Activated CD4-positive, alpha-beta memory T cell treated with anti-CD3 and anti-CD28 coated beads for 36 hours (primary cell): ENCODE results near the gene SLC41A3. TPM values are rescaled to one million over a fixed set of nuclear protein-coding genes. Genes with fewer than 3 reads are reported as not detected.
"Not testable (repeated sequence)": the region's sequence is repeated elsewhere in the genome, so short reads cannot be mapped to it uniquely, and the experiment has no call there.

ENCODE experiments used
- CTCF ChIA-PET: fragments of 350-600 bp; sonication (Branson Sonifier 250); formaldehyde crosslinking; loops from one replicate; lab custom pipeline; 2021; ENCODE audit warnings: antibody characterized with exemption, inconsistent platforms; lab: Charles Lee
- POLR2A ChIA-PET: fragments of 350-600 bp; sonication (Branson Sonifier 250); formaldehyde crosslinking; loops from one replicate; lab custom pipeline; 2021; ENCODE audit warnings: antibody characterized with exemption; lab: Charles Lee
- DNase-seq: peaks from one replicate; pipeline ENCODE4 v3.0.0-alpha.2; 2020
- H3K27ac Mint-ChIP-seq: one replicate; pipeline ENCODE4 v1.8.0; 2021; ENCODE audit warnings: mixed read lengths
- H3K27me3 Mint-ChIP-seq: one replicate; pipeline ENCODE4 v1.8.0; 2021; ENCODE audit warnings: mixed read lengths
- H3K36me3 Mint-ChIP-seq: one replicate; pipeline ENCODE4 v1.8.0; 2021; ENCODE audit warnings: mixed read lengths
- H3K4me1 Mint-ChIP-seq: one replicate; pipeline ENCODE4 v1.8.0; 2021; ENCODE audit warnings: low read depth, mixed read lengths
- H3K4me3 Mint-ChIP-seq: one replicate; pipeline ENCODE4 v1.8.0; 2021; ENCODE audit warnings: mild to moderate bottlenecking, mixed read lengths
- H3K9me3 Mint-ChIP-seq: one replicate; pipeline ENCODE4 v1.8.0; 2021; ENCODE audit warnings: mixed read lengths
- intact Hi-C: fragments of 100-400 bp; cut with micrococcal nuclease; formaldehyde crosslinking; loops from one replicate; pipeline ENCODE4 v1.15.1; 2023
- total RNA-seq, 2 experiments: library from RNA; stranded (reverse); gene quantifications; one replicate each; pipeline ENCODE4 v1.2.3, GENCODE V29; 2021

The SLC41A3 gene
- total RNA-seq, 2 experiments from 2014 or later = 26.3 to 27.3 TPM

GRCh38 chr3:126009181-126009580, 74.7 kb downstream of the SLC41A3 start:
- POLR2A ChIA-PET = no interaction called here
- H3K4me1 Mint-ChIP-seq = no peaks in the 10 kb centered on the region
- CTCF ChIA-PET = no interaction called here

GRCh38 chr3:126008219-126008618, 75.7 kb downstream of the SLC41A3 start:
- Mint-ChIP-seq H3K36me3 (peaks cover 46% of the 10 kb centered on the region), H3K27ac (no peak overlapping the region), H3K27me3 (no peaks in the 10 kb centered on the region), H3K4me3 (no peak overlapping the region), H3K9me3 (no peaks in the 10 kb centered on the region), H3K4me1 (no peaks in the 10 kb centered on the region)
- DNase-seq = no peak
- intact Hi-C loops = no loop called here
- CTCF ChIA-PET = no interaction called here
- POLR2A ChIA-PET = no interaction called here

More at GRCh38 chr3:126009181-126009580, 74.7 kb downstream of the SLC41A3 start:
- H3K9me3 Mint-ChIP-seq = no peaks in the 10 kb centered on the region
- DNase-seq = no peak
- intact Hi-C loops = no loop called here
- H3K27ac Mint-ChIP-seq = no peak overlapping the region
- peaks cover 52% of the 10 kb centered on the region for H3K36me3 Mint-ChIP-seq
- no peaks in the 10 kb centered on the region for H3K27me3 Mint-ChIP-seq
- no peak overlapping the region for H3K4me3 Mint-ChIP-seq

- CTCF ChIA-PET = no interaction called here
Observed at GRCh38 chr3:126005951-126006350, 78.0 kb downstream of the SLC41A3 start.

DNA sequence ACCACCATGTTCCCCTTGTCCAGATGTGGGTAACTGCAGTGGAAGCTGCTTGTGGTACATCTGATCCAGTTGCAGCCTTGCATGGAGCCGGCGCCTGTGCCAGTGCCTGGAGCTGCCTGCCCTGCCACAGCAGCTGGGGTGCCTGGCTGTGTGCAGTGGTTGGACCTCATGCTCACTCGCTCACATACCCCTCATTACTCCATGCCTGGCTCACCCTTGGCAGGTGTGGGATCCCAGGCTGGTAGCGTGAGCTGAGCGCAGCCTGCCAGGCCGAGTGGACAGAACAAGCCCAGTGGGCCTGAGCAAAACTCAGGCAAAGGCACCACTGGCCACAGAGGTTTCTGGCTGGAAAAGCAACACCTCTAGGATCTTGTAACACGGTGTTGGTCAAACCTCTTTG, 79.2 kb downstream of the SLC41A3 start:
- Mint-ChIP-seq H3K27ac (no peak overlapping the region), H3K27me3 (no peaks in the 10 kb centered on the region), H3K9me3 (peaks cover 12% of the 10 kb centered on the region), H3K4me3 (no peak overlapping the region), H3K4me1 (no peaks in the 10 kb centered on the region), H3K36me3 (peaks cover 22% of the 10 kb centered on the region)
- DNase-seq = no peak
- ChIA-PET POLR2A (no interaction called here), CTCF (no interaction called here)
- intact Hi-C loops = no loop called here

More at GRCh38 chr3:126005951-126006350, 78.0 kb downstream of the SLC41A3 start:
- peaks cover 25% of the 10 kb centered on the region for H3K36me3 Mint-ChIP-seq
- no peaks in the 10 kb centered on the region for H3K27me3 Mint-ChIP-seq
- peaks cover 5% of the 10 kb centered on the region for H3K9me3 Mint-ChIP-seq
- no peaks in the 10 kb centered on the region for H3K4me1 Mint-ChIP-seq
- no peak overlapping the region for H3K27ac Mint-ChIP-seq
- H3K4me3 Mint-ChIP-seq = no peak overlapping the region
- intact Hi-C loops = no loop called here
- POLR2A ChIA-PET = no interaction called here
- no peak for DNase-seq

DNA sequence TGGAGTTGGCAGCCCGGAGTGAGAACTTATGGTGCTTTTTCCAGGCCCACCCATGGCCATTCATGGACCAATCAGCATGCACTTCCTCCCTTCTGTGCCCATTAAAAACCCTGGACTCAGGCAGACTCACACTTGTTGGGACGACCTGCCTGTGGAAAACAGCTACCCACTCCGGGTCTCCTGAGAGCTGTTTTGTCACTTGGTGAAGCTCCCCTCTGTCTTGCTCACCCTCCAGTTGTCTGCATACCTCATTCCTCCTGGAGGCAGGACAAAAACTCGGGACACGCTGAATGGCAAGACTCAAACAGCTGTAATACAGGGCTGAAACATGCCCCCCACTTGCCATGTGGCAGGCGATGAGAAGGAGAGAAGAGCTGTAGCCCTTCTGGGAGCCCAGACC, 79.7 kb downstream of the SLC41A3 start:
- CTCF ChIA-PET = no interaction called here
- DNase-seq = no peak
- Mint-ChIP-seq H3K4me1 (no peaks in the 10 kb centered on the region), H3K4me3 (no peak overlapping the region), H3K36me3 (peaks cover 22% of the 10 kb centered on the region), H3K27me3 (no peaks in the 10 kb centered on the region), H3K9me3 (peaks cover 15% of the 10 kb centered on the region), H3K27ac (no peak overlapping the region)
- intact Hi-C loops = no loop called here
- POLR2A ChIA-PET = no interaction called here

DNA sequence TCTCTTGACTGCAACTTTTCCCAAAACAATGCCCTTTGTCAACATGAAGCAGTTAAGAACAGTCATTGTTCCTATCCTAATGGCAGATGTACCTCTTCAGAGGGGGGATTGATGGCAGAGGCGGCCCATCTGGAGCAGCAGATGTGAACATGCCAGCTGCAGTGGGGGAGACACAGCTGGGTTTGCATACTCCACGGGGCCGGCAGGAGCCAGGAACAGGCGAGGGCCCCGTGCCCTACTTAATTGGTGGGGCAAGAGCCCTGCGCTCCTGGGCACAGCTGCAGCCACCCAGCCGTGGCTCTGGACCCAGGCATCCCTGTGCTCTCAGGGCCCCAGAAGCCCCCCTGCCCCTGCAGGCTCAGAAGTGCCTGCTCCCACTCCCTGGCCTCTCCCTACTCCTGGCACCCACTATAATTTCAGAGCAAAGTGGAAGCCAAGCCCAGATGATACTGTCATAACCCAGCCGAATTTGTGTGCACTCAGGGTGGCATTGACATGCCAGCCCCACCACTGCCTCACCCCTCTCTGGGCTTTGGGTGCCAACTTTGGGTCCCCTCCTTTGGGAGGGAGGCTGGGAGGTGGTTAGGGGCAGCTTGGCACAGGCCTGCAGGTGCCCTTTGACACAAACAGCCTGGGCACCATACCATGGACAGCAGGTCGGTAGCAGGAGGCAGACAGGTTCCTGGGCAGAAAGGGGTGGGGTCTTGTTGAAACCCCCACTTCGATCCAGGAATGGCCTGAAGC, 80.3 kb downstream of the SLC41A3 start:
- H3K36me3 Mint-ChIP-seq = peaks cover 16% of the 10 kb centered on the region
- H3K4me1 Mint-ChIP-seq = no peaks in the 10 kb centered on the region
- no peaks in the 10 kb centered on the region for H3K27me3 Mint-ChIP-seq
- no peak overlapping the region for H3K27ac Mint-ChIP-seq
- POLR2A ChIA-PET = no interaction called here
- CTCF ChIA-PET = no interaction called here
- H3K9me3 Mint-ChIP-seq = peaks cover 17% of the 10 kb centered on the region
- intact Hi-C loops = no loop called here
- no peak overlapping the region for H3K4me3 Mint-ChIP-seq
- no peak for DNase-seq

- Mint-ChIP-seq H3K27me3 (no peaks in the 10 kb centered on the region), H3K27ac (no peak overlapping the region), H3K4me3 (no peak overlapping the region), H3K4me1 (no peaks in the 10 kb centered on the region), H3K9me3 (peaks cover 17% of the 10 kb centered on the region), H3K36me3 (peaks cover 6% of the 10 kb centered on the region)
- ChIA-PET CTCF (no interaction called here), POLR2A (no interaction called here)
- intact Hi-C loops = no loop called here
- DNase-seq = no peak
Observed at GRCh38 chr3:126002189-126002588, 81.7 kb downstream of the SLC41A3 start.

- H3K4me3 Mint-ChIP-seq, H3K4me1 Mint-ChIP-seq, CTCF ChIA-PET, intact Hi-C loops, DNase-seq, H3K27ac Mint-ChIP-seq, POLR2A ChIA-PET, H3K36me3 Mint-ChIP-seq, H3K27me3 Mint-ChIP-seq: not testable (repeated sequence)
- H3K9me3 Mint-ChIP-seq = peaks cover 12% of the 10 kb centered on the region
Observed at GRCh38 chr3:125996751-125997150, 87.2 kb downstream of the SLC41A3 start.

DNA sequence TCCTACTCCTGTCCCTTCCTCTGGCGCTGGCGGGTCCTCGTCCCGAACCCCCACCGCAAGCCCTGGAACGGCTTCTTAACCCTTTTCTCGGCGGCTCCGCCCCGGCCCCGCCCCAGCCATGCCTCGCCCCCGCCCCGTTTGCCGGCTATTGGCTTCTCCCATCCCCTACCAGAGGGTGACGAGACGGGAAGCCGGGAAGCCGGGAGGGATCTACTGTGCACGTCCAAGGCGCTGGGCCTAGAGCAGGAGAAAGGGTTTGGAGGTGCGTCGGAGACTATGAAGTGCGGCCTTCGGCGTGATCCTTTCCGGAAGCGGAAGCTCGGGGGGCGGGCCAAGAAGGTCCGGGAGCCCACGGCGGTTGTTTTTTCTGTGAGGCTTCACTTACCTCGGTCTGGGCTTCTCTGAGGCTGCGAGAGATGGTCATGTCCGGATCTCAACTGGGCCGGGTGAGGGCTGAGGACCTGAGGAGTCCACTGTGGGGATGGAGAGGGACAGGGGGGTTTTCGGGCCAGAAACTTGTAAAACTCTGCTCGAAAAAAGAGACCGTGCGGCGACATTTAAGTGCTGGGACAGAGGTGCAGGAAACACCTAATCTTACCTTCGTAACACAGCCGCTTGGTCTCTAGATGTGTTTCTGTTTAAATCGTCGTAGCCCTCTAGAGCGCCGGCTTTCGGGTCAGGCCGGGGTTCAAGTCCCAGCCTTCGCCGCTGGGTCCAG, 93.5 kb downstream of the SLC41A3 start:
- Mint-ChIP-seq H3K4me3 (peak overlapping the region; percentile 92), H3K27me3 (peaks cover 4% of the 10 kb centered on the region), H3K27ac (peak overlapping the region; percentile 87), H3K4me1 (peaks cover 5% of the 10 kb centered on the region), H3K9me3 (no peaks in the 10 kb centered on the region), H3K36me3 (peaks cover 5% of the 10 kb centered on the region)
- intact Hi-C loops = loop anchor here (2.0 kb wide), 1 partner anchor 94 kb away; the partner anchor contains the start of gene SLC41A3
- POLR2A ChIA-PET = interaction anchor here (0.5 to 1.1 kb wide), 2 partner anchors 94 to 696 kb away, joined by 3 to 4 read pairs; partner anchors contain the start of gene SLC41A3
- peak; percentile 74 for DNase-seq
- CTCF ChIA-PET = interaction anchor here (0.5 to 1.0 kb wide), 2 partner anchors 18 to 61 kb away, joined by 3 to 4 read pairs; no protein-coding TSS in a partner anchor

DNA sequence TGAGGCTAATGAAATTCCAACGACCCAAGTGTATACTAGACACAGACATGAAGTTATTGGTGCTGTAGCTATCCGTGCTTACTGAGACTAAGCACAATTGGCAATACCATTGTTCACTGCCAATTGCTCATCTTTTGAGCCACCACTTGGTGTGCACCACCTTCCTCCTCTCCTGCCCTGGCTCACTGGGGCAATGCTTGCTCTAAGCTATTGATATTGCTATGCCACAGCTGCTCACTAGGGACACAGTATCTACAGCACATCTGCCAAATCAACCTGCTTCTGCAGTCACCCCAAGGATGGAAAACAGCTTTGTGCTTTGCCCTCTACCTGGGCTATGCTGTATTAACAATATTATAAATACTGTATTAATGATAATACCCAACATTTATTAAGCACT, 99.0 kb downstream of the SLC41A3 start:
- POLR2A ChIA-PET, H3K27ac Mint-ChIP-seq, H3K4me3 Mint-ChIP-seq, H3K4me1 Mint-ChIP-seq, H3K27me3 Mint-ChIP-seq, CTCF ChIA-PET, DNase-seq, H3K36me3 Mint-ChIP-seq, intact Hi-C loops, H3K9me3 Mint-ChIP-seq: not testable (repeated sequence)

DNA sequence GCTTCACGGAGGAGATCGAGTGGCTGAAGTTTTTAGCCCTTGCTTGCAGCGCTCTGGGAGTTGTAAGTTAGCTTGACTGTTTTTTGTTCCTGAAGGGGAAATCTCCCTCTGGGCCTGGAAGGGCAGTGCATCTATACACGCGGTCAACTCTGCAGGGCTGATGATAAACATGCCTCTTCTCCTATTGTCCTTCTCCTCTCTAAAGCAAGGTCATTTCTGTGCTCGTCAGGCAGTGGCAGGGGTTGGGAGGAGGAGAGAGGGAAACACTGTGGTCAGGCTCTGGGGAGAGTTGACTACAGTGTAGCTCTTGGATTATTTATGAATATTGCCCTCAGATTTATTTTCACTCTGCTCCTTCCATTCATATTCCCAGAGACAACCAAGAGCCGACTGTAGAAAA, 106.8 kb downstream of the SLC41A3 start:
- H3K27me3 Mint-ChIP-seq, intact Hi-C loops, CTCF ChIA-PET, H3K9me3 Mint-ChIP-seq, H3K4me1 Mint-ChIP-seq, H3K27ac Mint-ChIP-seq, H3K4me3 Mint-ChIP-seq, DNase-seq, POLR2A ChIA-PET, H3K36me3 Mint-ChIP-seq: not testable (repeated sequence)

- H3K36me3 Mint-ChIP-seq, H3K27me3 Mint-ChIP-seq, DNase-seq, H3K9me3 Mint-ChIP-seq, intact Hi-C loops, POLR2A ChIA-PET, H3K4me3 Mint-ChIP-seq, H3K27ac Mint-ChIP-seq, CTCF ChIA-PET, H3K4me1 Mint-ChIP-seq: not testable (repeated sequence)
Observed at GRCh38 chr3:125976003-125976390, 107.9 kb downstream of the SLC41A3 start.
